ENCODE measurements around the gene AMPD2.

GRCh38 chr1:109595531-109595930 is 24.1 kb upstream of the AMPD2 start:
- TF ChIP-seq CTCF (IDR thresholded peaks at IDR 0.05): no peak
- TF ChIP-seq POLR2AphosphoS5 (IDR thresholded peaks at IDR 0.05; ENCODE audit: low read depth, low read length): no peak
- TF ChIP-seq, protein P1, sequence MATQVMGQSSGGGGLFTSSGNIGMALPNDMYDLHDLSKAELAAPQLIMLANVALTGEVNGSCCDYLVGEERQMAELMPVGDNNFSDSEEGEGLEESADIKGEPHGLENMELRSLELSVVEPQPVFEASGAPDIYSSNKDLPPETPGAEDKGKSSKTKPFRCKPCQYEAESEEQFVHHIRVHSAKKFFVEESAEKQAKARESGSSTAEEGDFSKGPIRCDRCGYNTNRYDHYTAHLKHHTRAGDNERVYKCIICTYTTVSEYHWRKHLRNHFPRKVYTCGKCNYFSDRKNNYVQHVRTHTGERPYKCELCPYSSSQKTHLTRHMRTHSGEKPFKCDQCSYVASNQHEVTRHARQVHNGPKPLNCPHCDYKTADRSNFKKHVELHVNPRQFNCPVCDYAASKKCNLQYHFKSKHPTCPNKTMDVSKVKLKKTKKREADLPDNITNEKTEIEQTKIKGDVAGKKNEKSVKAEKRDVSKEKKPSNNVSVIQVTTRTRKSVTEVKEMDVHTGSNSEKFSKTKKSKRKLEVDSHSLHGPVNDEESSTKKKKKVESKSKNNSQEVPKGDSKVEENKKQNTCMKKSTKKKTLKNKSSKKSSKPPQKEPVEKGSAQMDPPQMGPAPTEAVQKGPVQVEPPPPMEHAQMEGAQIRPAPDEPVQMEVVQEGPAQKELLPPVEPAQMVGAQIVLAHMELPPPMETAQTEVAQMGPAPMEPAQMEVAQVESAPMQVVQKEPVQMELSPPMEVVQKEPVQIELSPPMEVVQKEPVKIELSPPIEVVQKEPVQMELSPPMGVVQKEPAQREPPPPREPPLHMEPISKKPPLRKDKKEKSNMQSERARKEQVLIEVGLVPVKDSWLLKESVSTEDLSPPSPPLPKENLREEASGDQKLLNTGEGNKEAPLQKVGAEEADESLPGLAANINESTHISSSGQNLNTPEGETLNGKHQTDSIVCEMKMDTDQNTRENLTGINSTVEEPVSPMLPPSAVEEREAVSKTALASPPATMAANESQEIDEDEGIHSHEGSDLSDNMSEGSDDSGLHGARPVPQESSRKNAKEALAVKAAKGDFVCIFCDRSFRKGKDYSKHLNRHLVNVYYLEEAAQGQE (IDR thresholded peaks at IDR 0.05; ENCODE audit: insufficient read depth in 1 of 2, low read depth in 2 of 2, low read length in 1 of 2): no peak
